ENCODE data around the gene SPATA3.
"Not testable (repeated sequence)": the region's sequence is repeated elsewhere in the genome, so short reads cannot be mapped to it uniquely, and the experiment has no call there.

Gene SPATA3

DNA sequence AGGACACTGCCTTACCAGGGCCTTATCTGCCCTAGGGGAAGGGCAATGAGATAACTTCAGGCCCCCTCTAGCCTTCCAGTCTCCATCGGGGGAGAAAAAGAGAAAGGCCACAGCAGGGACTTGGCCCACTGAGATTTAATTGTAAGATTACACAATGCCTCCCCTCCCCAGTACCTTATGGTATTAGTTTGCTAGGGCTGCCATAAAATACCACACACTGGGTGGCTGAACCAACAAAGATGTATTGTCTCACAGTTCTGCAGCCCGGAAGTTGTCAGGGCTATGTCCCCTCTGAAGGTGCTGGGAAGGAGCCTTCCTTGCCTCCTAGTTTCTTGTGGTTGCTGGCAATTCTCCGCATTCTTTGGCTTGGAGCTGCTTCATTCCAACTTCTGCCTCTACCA is 34.8 kb upstream of the SPATA3 start:
- H3K36me3 ChIP-seq (ENCODE audit: insufficient read depth, low read length): no peaks in the 10 kb centered on the region; the same call in 1 of the 2 replicates
- H3K27ac ChIP-seq (ENCODE audit: low read depth, low read length, poor library complexity, severe bottlenecking): no peak overlapping the region
- no peak for TF ChIP-seq EZH2 (IDR thresholded peaks at IDR 0.05; ENCODE audit: borderline replicate concordance, low read length)
- TF ChIP-seq, protein P1, sequence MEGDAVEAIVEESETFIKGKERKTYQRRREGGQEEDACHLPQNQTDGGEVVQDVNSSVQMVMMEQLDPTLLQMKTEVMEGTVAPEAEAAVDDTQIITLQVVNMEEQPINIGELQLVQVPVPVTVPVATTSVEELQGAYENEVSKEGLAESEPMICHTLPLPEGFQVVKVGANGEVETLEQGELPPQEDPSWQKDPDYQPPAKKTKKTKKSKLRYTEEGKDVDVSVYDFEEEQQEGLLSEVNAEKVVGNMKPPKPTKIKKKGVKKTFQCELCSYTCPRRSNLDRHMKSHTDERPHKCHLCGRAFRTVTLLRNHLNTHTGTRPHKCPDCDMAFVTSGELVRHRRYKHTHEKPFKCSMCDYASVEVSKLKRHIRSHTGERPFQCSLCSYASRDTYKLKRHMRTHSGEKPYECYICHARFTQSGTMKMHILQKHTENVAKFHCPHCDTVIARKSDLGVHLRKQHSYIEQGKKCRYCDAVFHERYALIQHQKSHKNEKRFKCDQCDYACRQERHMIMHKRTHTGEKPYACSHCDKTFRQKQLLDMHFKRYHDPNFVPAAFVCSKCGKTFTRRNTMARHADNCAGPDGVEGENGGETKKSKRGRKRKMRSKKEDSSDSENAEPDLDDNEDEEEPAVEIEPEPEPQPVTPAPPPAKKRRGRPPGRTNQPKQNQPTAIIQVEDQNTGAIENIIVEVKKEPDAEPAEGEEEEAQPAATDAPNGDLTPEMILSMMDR (IDR thresholded peaks at IDR 0.05; ENCODE audit: low read length): no peak
- H3K9me3 ChIP-seq (ENCODE audit: low read length): no peaks in the 10 kb centered on the region
- H3K9ac ChIP-seq (ENCODE audit: low read length): no peak overlapping the region
- peaks cover 7% of the 10 kb centered on the region for H3K4me1 ChIP-seq (ENCODE audit: insufficient read depth, low read length, severe bottlenecking)
- H4K20me1 ChIP-seq (ENCODE audit: insufficient read depth, low read length): no peaks in the 10 kb centered on the region
- H3K79me2 ChIP-seq (ENCODE audit: insufficient read depth, low read length): no peaks in the 10 kb centered on the region
- H2AFZ ChIP-seq (ENCODE audit: low read length): no peak overlapping the region
- H3K27me3 ChIP-seq (ENCODE audit: insufficient read depth, low read length): no peaks in the 10 kb centered on the region; the same call in 1 of the 2 replicates
- H3F3A ChIP-seq (ENCODE audit: insufficient read depth, low read length): no peaks in the 10 kb centered on the region
- H3K9me2 ChIP-seq (ENCODE audit: low read depth, low read length): no peaks in the 10 kb centered on the region
- no peak overlapping the region for H3K4me2 ChIP-seq (ENCODE audit: low read length)
- H3K4me3 ChIP-seq (ENCODE audit: low read depth, low read length, poor library complexity, severe bottlenecking): no peak overlapping the region

DNA sequence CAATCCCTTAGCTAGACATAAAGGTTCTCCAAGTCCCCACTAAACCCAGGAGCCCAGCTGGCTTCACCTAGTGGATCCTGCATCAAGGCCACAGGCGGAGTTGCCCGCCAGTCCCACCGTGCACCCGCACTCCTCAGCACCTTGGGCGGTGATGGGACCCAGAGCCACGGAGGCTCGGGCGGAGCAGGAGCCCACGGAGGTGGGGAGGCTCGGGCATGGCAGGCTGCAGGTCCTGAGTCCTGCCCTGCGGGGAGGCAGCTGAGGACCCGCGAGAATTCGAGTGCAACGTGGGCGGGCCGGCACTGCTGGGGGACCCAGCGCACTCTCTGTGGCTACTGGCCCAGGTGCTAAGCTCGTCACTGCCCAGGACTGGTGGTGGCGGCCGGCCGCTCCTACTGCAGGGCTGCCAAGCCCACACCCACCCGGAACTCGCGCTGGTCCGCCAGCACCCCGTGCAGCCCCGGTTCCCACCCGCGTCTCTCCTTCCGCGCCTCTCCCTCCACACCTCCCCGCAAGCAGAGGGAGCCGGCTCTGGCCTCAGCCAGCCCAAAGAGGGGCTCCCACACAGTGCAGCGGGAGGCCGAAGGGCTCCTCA is 31.7 kb upstream of the SPATA3 start:
- peaks cover 5% of the 10 kb centered on the region; the same call in 1 of the 2 replicates for H3K27me3 ChIP-seq (ENCODE audit: insufficient read depth, low read length)
- TF ChIP-seq, protein P1 (IDR thresholded peaks at IDR 0.05; ENCODE audit: low read length): no peak
- no peak for TF ChIP-seq EZH2 (IDR thresholded peaks at IDR 0.05; ENCODE audit: borderline replicate concordance, low read length)
- H3K4me1 ChIP-seq (ENCODE audit: insufficient read depth, low read length, severe bottlenecking): no peaks in the 10 kb centered on the region
- no peak overlapping the region for H3K4me3 ChIP-seq (ENCODE audit: low read depth, low read length, poor library complexity, severe bottlenecking)
- no peaks in the 10 kb centered on the region for H3K9me2 ChIP-seq (ENCODE audit: low read depth, low read length)
- no peak overlapping the region for H2AFZ ChIP-seq (ENCODE audit: low read length)
- H3K9ac ChIP-seq (ENCODE audit: low read length): no peak overlapping the region
- H4K20me1 ChIP-seq (ENCODE audit: insufficient read depth, low read length): no peaks in the 10 kb centered on the region
- H3K36me3 ChIP-seq (ENCODE audit: insufficient read depth, low read length): no peaks in the 10 kb centered on the region; the same call in 1 of the 2 replicates
- H3K9me3 ChIP-seq (ENCODE audit: low read length): no peaks in the 10 kb centered on the region
- no peak overlapping the region for H3K27ac ChIP-seq (ENCODE audit: low read depth, low read length, poor library complexity, severe bottlenecking)
- no peaks in the 10 kb centered on the region for H3K79me2 ChIP-seq (ENCODE audit: insufficient read depth, low read length)
- H3K4me2 ChIP-seq (ENCODE audit: low read length): no peak overlapping the region
- no peaks in the 10 kb centered on the region for H3F3A ChIP-seq (ENCODE audit: insufficient read depth, low read length)

DNA sequence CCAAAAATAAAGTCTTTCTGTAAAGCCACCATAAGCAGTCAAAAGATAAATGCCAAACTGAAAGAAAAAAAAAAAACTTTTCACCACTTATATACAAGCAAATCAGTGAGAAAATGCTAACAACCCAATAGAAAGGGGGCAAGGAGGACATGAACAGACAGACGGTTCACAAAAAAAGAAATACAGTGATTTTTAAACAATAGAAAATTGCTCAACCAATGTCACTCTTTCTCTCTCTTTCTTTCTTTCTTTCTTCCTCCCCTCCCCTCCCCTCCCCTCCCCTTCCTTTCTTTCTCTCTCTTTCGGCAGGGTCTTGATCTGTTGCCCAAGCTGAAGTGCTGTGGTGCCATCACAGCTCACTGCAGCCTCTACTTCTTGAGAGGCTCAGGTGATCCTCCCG is 28.8 kb upstream of the SPATA3 start:
- Histone ChIP-seq H3K4me3 (ENCODE audit: low read depth, low read length, poor library complexity, severe bottlenecking) (no peak overlapping the region), H3K9me2 (ENCODE audit: low read depth, low read length) (no peaks in the 10 kb centered on the region), H4K20me1 (ENCODE audit: insufficient read depth, low read length) (no peaks in the 10 kb centered on the region), H3K4me2 (ENCODE audit: low read length) (no peak overlapping the region), H3K36me3 (ENCODE audit: insufficient read depth, low read length) (no peaks in the 10 kb centered on the region; the same call in 1 of the 2 replicates), H3K4me1 (ENCODE audit: insufficient read depth, low read length, severe bottlenecking) (no peaks in the 10 kb centered on the region), H3K9me3 (ENCODE audit: low read length) (no peaks in the 10 kb centered on the region), H3K79me2 (ENCODE audit: insufficient read depth, low read length) (no peaks in the 10 kb centered on the region), H3F3A (ENCODE audit: insufficient read depth, low read length) (no peaks in the 10 kb centered on the region), H3K27ac (ENCODE audit: low read depth, low read length, poor library complexity, severe bottlenecking) (no peak overlapping the region), H3K27me3 (ENCODE audit: insufficient read depth, low read length) (peaks cover 8% of the 10 kb centered on the region; the same call in 1 of the 2 replicates), H3K9ac (ENCODE audit: low read length) (no peak overlapping the region), H2AFZ (ENCODE audit: low read length) (no peak overlapping the region)
- TF ChIP-seq, protein P1 (IDR thresholded peaks at IDR 0.05; ENCODE audit: low read length): no peak
- TF ChIP-seq EZH2 (IDR thresholded peaks at IDR 0.05; ENCODE audit: borderline replicate concordance, low read length): no peak

DNA sequence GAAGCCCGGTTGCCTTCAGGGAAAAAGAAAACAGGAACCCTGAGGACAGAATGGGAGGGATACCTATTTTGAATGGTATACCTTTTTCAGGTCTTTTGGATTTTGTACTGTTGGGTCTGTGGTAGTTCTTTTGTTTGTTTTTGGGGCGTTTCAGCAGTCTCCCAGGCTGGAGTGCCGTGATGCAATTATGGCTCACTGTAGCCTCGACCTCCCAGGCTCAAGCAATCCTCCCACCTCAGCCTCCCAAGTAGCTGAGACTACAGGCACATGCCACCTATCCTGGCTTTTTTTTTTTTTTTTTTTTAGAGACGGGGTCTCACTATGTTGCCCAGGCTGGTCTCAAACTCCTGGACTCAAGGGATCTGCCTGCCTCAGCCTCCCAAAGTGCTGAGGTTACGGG is 27.6 kb upstream of the SPATA3 start:
- not testable (repeated sequence) for H4K20me1 ChIP-seq (ENCODE audit: insufficient read depth, low read length); H3K9me2 ChIP-seq (ENCODE audit: low read depth, low read length); H3K9me3 ChIP-seq (ENCODE audit: low read length); H3K27ac ChIP-seq (ENCODE audit: low read depth, low read length, poor library complexity, severe bottlenecking); H3K79me2 ChIP-seq (ENCODE audit: insufficient read depth, low read length); H3K4me3 ChIP-seq (ENCODE audit: low read depth, low read length, poor library complexity, severe bottlenecking); H2AFZ ChIP-seq (ENCODE audit: low read length); H3K9ac ChIP-seq (ENCODE audit: low read length); H3F3A ChIP-seq (ENCODE audit: insufficient read depth, low read length); H3K36me3 ChIP-seq (ENCODE audit: insufficient read depth, low read length); H3K4me2 ChIP-seq (ENCODE audit: low read length); H3K27me3 ChIP-seq (ENCODE audit: insufficient read depth, low read length); H3K4me1 ChIP-seq (ENCODE audit: insufficient read depth, low read length, severe bottlenecking)

All from OCI-LY1 (cell line).